ENCODE measurements around the gene TYW1B.
"Not testable (repeated sequence)": the region's sequence is repeated elsewhere in the genome, so short reads cannot be mapped to it uniquely, and the experiment has no call there.

DNA sequence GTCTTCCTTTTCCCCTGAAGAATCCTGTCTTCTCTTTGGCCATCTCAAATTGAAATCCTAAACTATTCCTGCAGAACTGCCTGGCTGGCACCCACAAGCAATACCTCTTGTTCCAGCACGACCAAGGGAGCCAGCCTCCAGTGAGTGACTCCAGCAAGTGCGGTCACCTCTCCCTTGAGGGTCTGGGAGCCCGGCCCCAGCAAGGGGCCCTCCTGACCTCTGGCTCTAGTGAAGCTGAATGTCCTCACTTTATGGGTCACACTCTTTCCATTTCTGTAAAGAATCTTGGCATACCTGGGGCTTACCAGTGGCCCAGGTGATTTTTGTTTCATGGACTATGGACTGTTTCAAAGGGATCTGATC is 37.3 kb downstream of the TYW1B start:
- TF ChIP-seq POLR2A (IDR thresholded peaks at IDR 0.05) = not testable (repeated sequence)
- TF ChIP-seq, protein P1, sequence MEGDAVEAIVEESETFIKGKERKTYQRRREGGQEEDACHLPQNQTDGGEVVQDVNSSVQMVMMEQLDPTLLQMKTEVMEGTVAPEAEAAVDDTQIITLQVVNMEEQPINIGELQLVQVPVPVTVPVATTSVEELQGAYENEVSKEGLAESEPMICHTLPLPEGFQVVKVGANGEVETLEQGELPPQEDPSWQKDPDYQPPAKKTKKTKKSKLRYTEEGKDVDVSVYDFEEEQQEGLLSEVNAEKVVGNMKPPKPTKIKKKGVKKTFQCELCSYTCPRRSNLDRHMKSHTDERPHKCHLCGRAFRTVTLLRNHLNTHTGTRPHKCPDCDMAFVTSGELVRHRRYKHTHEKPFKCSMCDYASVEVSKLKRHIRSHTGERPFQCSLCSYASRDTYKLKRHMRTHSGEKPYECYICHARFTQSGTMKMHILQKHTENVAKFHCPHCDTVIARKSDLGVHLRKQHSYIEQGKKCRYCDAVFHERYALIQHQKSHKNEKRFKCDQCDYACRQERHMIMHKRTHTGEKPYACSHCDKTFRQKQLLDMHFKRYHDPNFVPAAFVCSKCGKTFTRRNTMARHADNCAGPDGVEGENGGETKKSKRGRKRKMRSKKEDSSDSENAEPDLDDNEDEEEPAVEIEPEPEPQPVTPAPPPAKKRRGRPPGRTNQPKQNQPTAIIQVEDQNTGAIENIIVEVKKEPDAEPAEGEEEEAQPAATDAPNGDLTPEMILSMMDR (IDR thresholded peaks at IDR 0.05) = not testable (repeated sequence)

Data from tibial nerve (tissue), 3 donors.